GM19351 (cell line): ENCODE results near the gene DNAH6.

Experiments used
- ATAC-seq: cut with Tn5 transposase; IDR thresholded peaks from one replicate; pipeline ENCODE4 v1.9.1; 2021; ENCODE audit warnings: mild to moderate bottlenecking, moderate library complexity; ENCODE audit not compliant: unreplicated experiment

Gene DNAH6

GRCh38 chr2:84788498-84788897 lies 272.2 kb downstream of the DNAH6 start:
- no peak for ATAC-seq

GRCh38 chr2:84792856-84793522 lies 276.7 kb downstream of the DNAH6 start:
- no peak for ATAC-seq

GRCh38 chr2:84793641-84794040 lies 277.3 kb downstream of the DNAH6 start:
- ATAC-seq: no peak

- no peak for ATAC-seq
These were observed 280.5 kb downstream of the DNAH6 start for GRCh38 chr2:84796798-84797197.

- no peak for ATAC-seq
These were observed 281.0 kb downstream of the DNAH6 start for GRCh38 chr2:84797271-84797670.

GRCh38 chr2:84799772-84800171 lies 283.5 kb downstream of the DNAH6 start:
- ATAC-seq: peak; percentile 14

GRCh38 chr2:84800194-84800805 lies 284.0 kb downstream of the DNAH6 start:
- peak; percentile 90 for ATAC-seq

GRCh38 chr2:84801811-84802210 lies 285.5 kb downstream of the DNAH6 start:
- ATAC-seq: no peak

- no peak for ATAC-seq
These were observed 289.1 kb downstream of the DNAH6 start for GRCh38 chr2:84805250-84805958.

GRCh38 chr2:84807063-84807485 lies 290.8 kb downstream of the DNAH6 start:
- no peak for ATAC-seq

GRCh38 chr2:84808279-84808678 lies 292.0 kb downstream of the DNAH6 start:
- no peak for ATAC-seq

- ATAC-seq: no peak
These were observed 295.6 kb downstream of the DNAH6 start for GRCh38 chr2:84811839-84812431.

GRCh38 chr2:84815146-84815545 lies 298.8 kb downstream of the DNAH6 start:
- no peak for ATAC-seq

GRCh38 chr2:84816426-84817026 lies 300.2 kb downstream of the DNAH6 start:
- peak; percentile 69 for ATAC-seq

GRCh38 chr2:84817239-84817655 lies 300.9 kb downstream of the DNAH6 start:
- peak; percentile 90 for ATAC-seq

- no peak for ATAC-seq
These were observed 305.5 kb downstream of the DNAH6 start for GRCh38 chr2:84821806-84822205.

- no peak for ATAC-seq
These were observed 306.9 kb downstream of the DNAH6 start for GRCh38 chr2:84823229-84823628.

GRCh38 chr2:84823788-84824187 lies 307.5 kb downstream of the DNAH6 start:
- ATAC-seq: no peak

GRCh38 chr2:84827978-84828575 lies 311.8 kb downstream of the DNAH6 start:
- ATAC-seq: no peak

- no peak for ATAC-seq
These were observed 313.4 kb downstream of the DNAH6 start for GRCh38 chr2:84829693-84830092.

GRCh38 chr2:84830095-84830494 lies 313.8 kb downstream of the DNAH6 start:
- ATAC-seq: no peak
